B cell (primary cell): ENCODE results near the gene NCOR1. TPM values are rescaled to one million over a fixed set of nuclear protein-coding genes. Genes with fewer than 3 reads are reported as not detected.

ENCODE experiments used
- ATAC-seq: fragments of 200-7000 bp; cut with Tn5 transposase; one replicate; pipeline ENCODE4 v1.10.0; 2021; ENCODE audit warnings: low read depth, mild to moderate bottlenecking, moderate number of reproducible peaks, moderate library complexity
- CTCF ChIA-PET: fragments of 350-600 bp; sonication (Branson Sonifier 250); formaldehyde crosslinking; loops from one replicate; lab custom pipeline; 2021; ENCODE audit warnings: antibody characterized with exemption, inconsistent platforms; lab: Charles Lee
- POLR2A ChIA-PET: fragments of 350-600 bp; sonication (Branson Sonifier 250); formaldehyde crosslinking; loops from one replicate; lab custom pipeline; 2021; ENCODE audit warnings: antibody characterized with exemption; lab: Charles Lee
- DNase-seq: peaks from one replicate; pipeline ENCODE4 v3.0.0; 2013
- H2AFZ ChIP-seq: 2 replicates; pipeline ENCODE4 v1.6.1; 2012; ENCODE audit warnings: mild to moderate bottlenecking, low read depth, low read length; ENCODE audit not compliant: insufficient read depth, poor library complexity, severe bottlenecking
- H3K27ac ChIP-seq, 2 donors: 1 replicate in 1 of 2; 2 replicates in 1 of 2; pipeline ENCODE4 v1.5.1; 2012 to 2013; ENCODE audit warnings: low read length in 2 of 2, mild to moderate bottlenecking in 2 of 2, moderate library complexity in 1 of 2
- H3K27me3 ChIP-seq, 4 experiments: fragments of 200-600 bp in 1 of 4; sonication (generic) in 1 of 4; replicated peaks in 1 of 4; 1 replicate in 2 of 4; 2 replicates in 2 of 4; pipeline versions ENCODE4 v1.6.1 to v1.7.0; 2013 to 2016; ENCODE audit warnings: low read length in 3 of 4, mild to moderate bottlenecking in 2 of 4, mixed read lengths in 1 of 4, moderate library complexity in 1 of 4; ENCODE audit not compliant: insufficient read depth in 4 of 4, control insufficient read depth in 3 of 4; ENCODE audit errors: control extremely low read depth in 1 of 4
- H3K36me3 ChIP-seq, 2 experiments: replicated peaks in 1 of 2; 1 replicate in 1 of 2; 2 replicates in 1 of 2; pipeline versions ENCODE4 v1.6.1 to v1.7.1; 2013; ENCODE audit warnings: low read length in 1 of 2; ENCODE audit not compliant: insufficient read depth in 2 of 2, control insufficient read depth in 1 of 2; ENCODE audit errors: control extremely low read depth in 1 of 2, extremely low read depth in 1 of 2
- H3K4me1 ChIP-seq, 2 donors: fragments of 200-600 bp in 1 of 2; sonication (generic) in 1 of 2; 1 replicate in 1 of 2; 2 replicates in 1 of 2; pipeline versions ENCODE4 v1.5.1 to v1.6.1; 2013 to 2017; ENCODE audit warnings: low read length in 2 of 2; ENCODE audit not compliant: control insufficient read depth in 2 of 2, insufficient read depth in 2 of 2
- H3K4me2 ChIP-seq: replicated peaks from 2 replicates; pipeline ENCODE3; 2012; ENCODE audit warnings: mild to moderate bottlenecking, low read depth, low read length; ENCODE audit not compliant: poor library complexity, severe bottlenecking
- H3K4me3 ChIP-seq, 5 experiments: fragments of 200-600 bp in 1 of 5; sonication (generic) in 1 of 5; 1 replicate in 3 of 5; 2 replicates in 2 of 5; pipeline versions ENCODE4 v1.5.1 to v1.7.0; 2011 to 2016; ENCODE audit warnings: low read length in 4 of 5, mild to moderate bottlenecking in 4 of 5, low read depth in 2 of 5, control low read depth in 1 of 5, moderate library complexity in 1 of 5; ENCODE audit not compliant: insufficient read depth in 1 of 5; ENCODE audit errors: control extremely low read depth in 1 of 5, extremely low read depth in 1 of 5
- H3K79me2 ChIP-seq: fragments of 200-600 bp; sonication (generic); one replicate; pipeline ENCODE4 v1.6.0; 2016; ENCODE audit warnings: low read length; ENCODE audit not compliant: control insufficient read depth, insufficient read depth
- H3K9ac ChIP-seq: fragments of 200-600 bp; sonication (generic); 2 replicates; pipeline ENCODE4 v1.6.1; 2017; ENCODE audit warnings: mild to moderate bottlenecking, low read length, moderate library complexity
- H3K9me3 ChIP-seq, 3 donors: one replicate each; pipeline versions ENCODE4 v1.6.1 to v1.7.1; 2013; ENCODE audit warnings: low read length in 2 of 3; ENCODE audit not compliant: control insufficient read depth in 2 of 3, insufficient read depth in 1 of 3; ENCODE audit errors: control extremely low read depth in 1 of 3
- H4K20me1 ChIP-seq: 2 replicates; pipeline ENCODE4 v1.6.0; 2012; ENCODE audit warnings: mild to moderate bottlenecking, low read length; ENCODE audit not compliant: insufficient read depth, control insufficient read depth, poor library complexity, severe bottlenecking
- H3K27ac Mint-ChIP-seq: one replicate; pipeline ENCODE4 v1.8.0; 2021; ENCODE audit warnings: mixed read lengths
- H3K27me3 Mint-ChIP-seq: one replicate; pipeline ENCODE4 v1.8.0; 2021; ENCODE audit warnings: mixed read lengths
- H3K4me1 Mint-ChIP-seq: one replicate; pipeline ENCODE4 v1.8.0; 2021; ENCODE audit warnings: mixed read lengths
- H3K4me3 Mint-ChIP-seq: one replicate; pipeline ENCODE4 v1.8.0; 2021; ENCODE audit warnings: mixed read lengths
- H3K9me3 Mint-ChIP-seq: one replicate; pipeline ENCODE4 v1.8.0; 2022; ENCODE audit warnings: mixed read lengths; ENCODE audit not compliant: insufficient read depth
- CTCF ChIP-seq: fragments of 200-600 bp; IDR thresholded peaks from one replicate; pipeline ENCODE4 v1.8.0; 2022; ENCODE audit warnings: antibody characterized with exemption, mild to moderate bottlenecking
- EZH2 ChIP-seq: IDR thresholded peaks from 2 replicates; pipeline ENCODE4 v1.6.1; 2012; ENCODE audit warnings: borderline replicate concordance, low read depth, mild to moderate bottlenecking, moderate library complexity, low read length; ENCODE audit not compliant: insufficient read depth, poor library complexity, severe bottlenecking
- WGBS: methylation state at CpG from one replicate; pipeline ENCODE4 v1.1.5; 2013; ENCODE audit warnings: missing lambda C conversion rate; ENCODE audit not compliant: insufficient coverage; 5-methylcytosine and 5-hydroxymethylcytosine counted together
- intact Hi-C: fragments of 100-400 bp; cut with micrococcal nuclease; formaldehyde crosslinking; loops from one replicate; pipeline ENCODE4 v1.10.0; 2022
- polyA plus RNA-seq: library from polyadenylated mRNA; depleted of rRNA; stranded (reverse); fragments of >200 nt; gene quantifications from 2 replicates; pipeline ENCODE4 v1.2.3, GENCODE V29; 2012
- total RNA-seq, 2 donors: library from RNA; stranded (reverse); fragments of 120-200 nt in 1 of 2; gene quantifications; 1 replicate in 1 of 2; 2 replicates in 1 of 2; pipeline versions ENCODE4 v1.2.3 to v1.2.4, GENCODE V29; 2013 to 2022

The NCOR1 gene
- total and polyA plus RNA-seq, 2 donors (not counting 1 experiment from before 2014, with no cell fraction given) = 46.3 to 217 TPM

GRCh38 chr17:16048811-16049449 lies 166.4 kb downstream of the NCOR1 start:
- WGBS = 99% methylated on average over 8 of the region's 14 CpGs
- ATAC-seq = no peak

More at GRCh38 chr17:16048811-16049449, 166.4 kb downstream of the NCOR1 start:
- H3K79me2 ChIP-seq = peaks cover 19% of the 10 kb centered on the region
- H3K4me3 Mint-ChIP-seq = no peak overlapping the region
- ChIA-PET CTCF (no interaction called here), POLR2A (no interaction called here)
- H3K4me3 ChIP-seq = no peak overlapping the region
- no peak overlapping the region for H2AFZ ChIP-seq
- H3K27ac Mint-ChIP-seq = no peak overlapping the region
- H3K9ac ChIP-seq = no peak overlapping the region
- TF ChIP-seq EZH2 = no peak
- no peak for TF ChIP-seq CTCF
- no peaks in the 10 kb centered on the region for H3K4me1 ChIP-seq
- peaks cover 0 to 80% of the 10 kb centered on the region in 2 experiments for H3K36me3 ChIP-seq
- peaks cover 14% of the 10 kb centered on the region for H4K20me1 ChIP-seq
- no peaks in the 10 kb centered on the region for H3K9me3 Mint-ChIP-seq
- no peak for DNase-seq
- H3K27ac ChIP-seq = no peak overlapping the region
- H3K4me2 ChIP-seq = no peak overlapping the region
- H3K27me3 ChIP-seq = no peaks in the 10 kb centered on the region
- H3K27me3 Mint-ChIP-seq = no peaks in the 10 kb centered on the region
- no peaks in the 10 kb centered on the region for H3K9me3 ChIP-seq
- intact Hi-C loops = no loop called here
- no peaks in the 10 kb centered on the region for H3K4me1 Mint-ChIP-seq
